HG03457 (cell line): ENCODE measurements around the gene CD300LG.
"Not testable (repeated sequence)": the region's sequence is repeated elsewhere in the genome, so short reads cannot be mapped to it uniquely, and the experiment has no call there.

Source experiments
- ATAC-seq: cut with Tn5 transposase; IDR thresholded peaks from one replicate; pipeline ENCODE4 v1.9.1; 2021; ENCODE audit warnings: moderate number of reproducible peaks; ENCODE audit not compliant: unreplicated experiment

CD300LG gene, protein sequence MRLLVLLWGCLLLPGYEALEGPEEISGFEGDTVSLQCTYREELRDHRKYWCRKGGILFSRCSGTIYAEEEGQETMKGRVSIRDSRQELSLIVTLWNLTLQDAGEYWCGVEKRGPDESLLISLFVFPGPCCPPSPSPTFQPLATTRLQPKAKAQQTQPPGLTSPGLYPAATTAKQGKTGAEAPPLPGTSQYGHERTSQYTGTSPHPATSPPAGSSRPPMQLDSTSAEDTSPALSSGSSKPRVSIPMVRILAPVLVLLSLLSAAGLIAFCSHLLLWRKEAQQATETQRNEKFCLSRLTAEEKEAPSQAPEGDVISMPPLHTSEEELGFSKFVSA

DNA sequence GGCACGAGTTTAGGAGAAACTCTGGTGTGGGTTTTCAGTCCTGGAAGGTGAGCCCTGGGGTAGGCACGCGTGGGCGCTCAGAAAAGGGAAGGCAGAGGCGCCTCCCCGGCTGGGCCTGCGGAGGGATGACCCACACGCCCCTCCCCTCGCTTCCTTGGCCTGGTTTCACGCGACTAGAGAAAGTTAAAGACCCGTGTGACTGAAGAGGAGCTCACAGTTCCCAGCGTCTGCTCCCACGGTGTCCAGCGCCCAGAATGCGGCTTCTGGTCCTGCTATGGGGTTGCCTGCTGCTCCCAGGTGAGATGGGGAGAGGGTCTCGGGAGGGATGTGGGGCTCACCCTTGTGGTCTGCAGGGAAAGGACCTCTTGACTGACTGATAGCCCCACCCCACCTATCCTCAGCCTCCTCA, at the start of gene CD300LG:
Gene CD300LG, plus strand, starts transcription at position 214 of the 409 bp plus-strand sequence. Its CDS starts 41 bp downstream, at position 255.
- no peak for ATAC-seq

DNA sequence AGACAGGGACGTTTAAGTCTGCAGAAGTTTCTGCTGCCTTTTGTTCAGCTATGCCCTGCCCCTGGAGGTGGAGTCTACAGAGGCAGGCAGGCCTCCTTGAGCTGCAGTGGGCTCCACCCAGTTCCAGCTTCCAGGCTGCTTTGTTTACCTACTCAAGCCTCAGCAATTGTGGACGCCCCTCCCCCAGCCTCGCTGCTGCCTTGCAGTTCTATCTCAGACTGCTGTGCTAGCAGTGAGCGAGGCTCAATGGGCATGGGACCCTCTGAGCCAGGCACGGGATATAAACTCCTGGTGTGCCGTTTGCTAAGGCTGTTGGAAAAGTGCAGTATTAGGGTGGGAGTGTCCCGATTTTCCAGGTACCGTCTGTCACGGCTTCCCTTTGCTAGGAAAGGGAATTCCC, 49.0 kb upstream of the CD300LG start:
- not testable (repeated sequence) for ATAC-seq

DNA sequence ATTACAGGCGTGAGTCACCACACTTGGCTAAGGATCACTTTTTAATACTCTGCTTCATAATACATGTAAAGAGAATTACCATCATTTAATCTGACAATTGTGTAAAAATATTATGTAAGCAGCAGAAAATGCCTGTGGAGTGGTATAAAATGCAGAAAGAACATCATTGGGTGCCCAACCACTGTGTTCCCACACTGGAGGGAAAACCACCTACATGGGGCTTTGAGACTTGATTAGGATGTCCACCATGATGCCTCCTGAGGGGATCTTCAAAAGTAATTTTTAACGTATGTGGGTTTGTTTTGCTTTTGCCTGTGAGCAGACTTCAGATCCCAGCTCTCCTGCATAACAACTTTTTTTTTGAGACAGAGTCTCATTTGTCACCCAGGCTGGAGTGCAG, 47.9 kb upstream of the CD300LG start:
- ATAC-seq = no peak

DNA sequence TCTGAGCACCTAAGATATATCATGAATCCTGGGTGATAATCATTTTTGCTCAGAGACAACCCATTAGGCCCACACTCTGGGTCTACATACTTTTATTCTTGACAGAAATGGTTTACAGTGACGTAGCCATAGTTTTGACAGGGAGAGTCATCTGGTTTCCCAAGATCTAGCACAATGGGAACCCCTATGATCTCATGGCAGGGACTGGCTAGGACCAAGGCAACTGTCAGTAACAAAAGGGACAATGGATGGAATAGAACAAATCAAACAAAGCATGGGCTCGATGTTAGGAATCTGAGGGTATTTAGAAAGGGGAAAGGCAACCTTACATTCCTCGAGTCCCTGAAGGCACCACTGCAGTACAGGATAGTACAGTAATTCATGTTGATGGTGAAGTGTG, 46.2 kb upstream of the CD300LG start:
- no peak for ATAC-seq

DNA sequence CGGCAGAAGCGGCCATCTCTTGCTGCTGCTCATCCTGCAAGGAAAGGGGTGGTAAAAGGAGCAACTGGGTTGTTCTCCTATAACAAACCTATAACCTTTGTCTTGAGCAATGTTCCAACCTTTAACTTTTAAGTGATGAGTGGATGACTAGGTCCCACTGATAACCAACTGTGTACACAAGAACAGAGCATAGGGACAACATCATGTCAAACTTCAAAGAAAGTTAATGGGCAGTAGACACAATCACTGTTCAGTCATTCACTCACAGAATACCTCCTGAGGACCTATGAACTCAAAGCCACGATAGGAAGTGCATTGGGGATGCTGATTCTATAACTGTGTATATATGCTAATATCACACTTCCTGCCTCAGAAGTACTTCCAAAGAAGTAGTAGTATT, 45.1 kb upstream of the CD300LG start:
- ATAC-seq = no peak

DNA sequence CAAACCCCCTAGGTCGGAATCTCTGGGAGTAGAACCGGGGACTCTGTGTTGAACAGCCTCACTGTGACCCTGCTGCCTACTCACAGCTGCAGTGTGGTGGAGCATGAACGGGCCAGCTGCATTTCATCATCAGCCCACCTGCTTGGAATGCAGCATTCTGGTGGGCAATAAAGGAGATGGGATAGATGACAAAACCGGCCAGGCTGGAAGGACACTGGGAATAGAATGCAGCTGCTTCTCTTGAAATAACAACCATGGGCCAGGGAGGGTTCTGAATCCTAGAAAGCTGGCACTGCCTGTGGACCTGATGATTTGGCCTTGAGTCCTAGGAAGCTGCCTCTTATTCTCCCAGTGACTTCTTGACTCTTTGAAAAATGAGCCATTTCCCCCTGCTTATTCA, 43.2 kb upstream of the CD300LG start:
- no peak for ATAC-seq

DNA sequence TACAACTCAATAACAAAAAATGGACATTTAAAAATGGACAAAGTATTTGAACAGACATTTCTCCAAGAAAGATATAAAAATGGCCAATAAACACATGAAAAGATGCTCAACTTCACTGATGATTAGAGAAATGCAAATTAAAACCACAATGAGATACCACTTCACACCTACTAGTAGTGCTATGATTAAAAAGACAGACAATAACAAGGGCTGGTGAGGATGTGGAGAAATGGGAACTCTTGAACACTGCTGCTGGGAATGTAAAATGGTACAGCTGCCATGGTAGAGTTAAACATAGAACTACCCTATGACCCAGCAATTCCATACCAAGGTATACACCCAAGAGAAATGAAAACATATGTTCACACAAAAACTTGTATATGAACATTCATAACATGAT, 41.9 kb upstream of the CD300LG start:
- ATAC-seq = no peak

DNA sequence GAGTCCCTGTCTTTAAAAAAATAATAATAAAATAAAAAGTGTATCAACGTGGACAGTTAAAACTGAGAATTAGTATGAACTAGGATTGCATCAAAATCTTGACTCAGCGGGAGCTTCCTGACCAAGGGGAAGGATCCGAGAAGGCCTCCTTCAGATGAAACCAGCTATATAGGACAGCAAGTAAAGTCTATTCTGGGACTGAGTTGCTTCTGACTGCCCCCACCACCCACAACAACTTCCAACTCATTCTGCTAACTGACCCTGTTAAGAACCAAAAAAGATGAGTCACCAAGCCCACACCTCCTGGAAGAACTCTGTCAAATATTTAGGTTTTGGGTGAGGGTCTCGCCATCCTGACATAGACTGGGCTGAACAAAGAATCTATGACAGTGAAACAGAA, 38.9 kb upstream of the CD300LG start:
- no peak for ATAC-seq

DNA sequence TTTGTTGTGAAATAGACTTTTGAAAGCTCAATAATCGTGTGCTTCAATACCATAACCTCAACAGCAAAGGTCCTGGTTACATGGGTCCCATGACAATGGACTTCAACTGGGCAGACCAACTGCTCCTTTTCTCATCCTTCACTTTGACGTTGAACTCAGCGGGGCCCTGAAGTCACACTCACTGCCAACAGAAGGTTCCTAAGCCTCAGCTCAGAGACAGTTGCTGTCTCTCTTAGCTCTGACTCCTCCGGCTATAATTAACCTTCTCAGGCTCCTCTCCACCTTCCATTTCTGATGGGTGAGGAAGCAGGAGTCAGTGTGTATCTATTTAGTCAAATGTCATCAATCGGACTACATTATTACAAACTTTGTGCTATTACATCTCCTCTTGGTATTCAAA, 37.9 kb upstream of the CD300LG start:
- ATAC-seq = no peak

DNA sequence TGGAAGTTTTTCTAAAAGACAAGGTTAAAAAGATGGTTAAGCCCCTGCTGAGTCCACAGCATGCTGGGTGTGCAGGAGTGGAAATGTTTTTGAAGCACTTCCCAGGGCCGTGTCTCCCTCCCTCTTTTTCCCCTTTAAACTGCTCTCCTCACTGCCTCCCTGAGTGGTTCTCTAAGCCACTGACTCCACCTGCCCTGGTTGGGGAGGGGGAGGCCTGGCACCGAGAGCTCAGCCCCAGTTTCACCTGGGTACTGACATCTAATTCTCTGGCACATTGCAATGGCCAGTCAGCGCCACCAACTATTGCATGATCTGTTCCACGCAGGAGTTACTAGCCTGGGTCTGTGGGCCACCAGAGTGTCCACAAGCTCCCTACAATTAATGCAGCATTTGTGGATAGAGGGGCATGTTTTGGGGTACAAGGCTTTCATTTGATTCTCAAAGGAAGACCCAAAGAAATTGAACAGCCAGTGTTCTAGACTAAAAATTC, 36.7 kb upstream of the CD300LG start:
- ATAC-seq = no peak

DNA sequence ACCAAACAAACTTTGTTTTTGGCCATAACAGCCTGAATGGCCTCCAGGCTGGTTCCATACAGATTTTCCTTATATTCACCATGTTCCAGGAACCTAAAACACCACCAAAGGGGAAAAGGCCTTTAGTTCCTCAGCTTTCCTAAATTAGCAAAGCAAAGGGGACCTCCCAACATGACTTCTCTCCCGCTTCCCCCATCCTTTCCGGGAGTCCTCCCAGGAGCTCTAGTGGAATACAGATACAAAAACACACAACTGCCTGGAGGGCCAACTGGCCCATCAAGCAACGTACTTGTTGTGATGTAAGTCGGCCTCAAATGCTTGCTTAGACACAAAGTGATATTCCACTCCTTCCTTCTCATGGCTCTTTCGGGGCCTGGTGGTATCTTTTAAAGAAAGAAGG, 36.2 kb upstream of the CD300LG start:
- no peak for ATAC-seq

DNA sequence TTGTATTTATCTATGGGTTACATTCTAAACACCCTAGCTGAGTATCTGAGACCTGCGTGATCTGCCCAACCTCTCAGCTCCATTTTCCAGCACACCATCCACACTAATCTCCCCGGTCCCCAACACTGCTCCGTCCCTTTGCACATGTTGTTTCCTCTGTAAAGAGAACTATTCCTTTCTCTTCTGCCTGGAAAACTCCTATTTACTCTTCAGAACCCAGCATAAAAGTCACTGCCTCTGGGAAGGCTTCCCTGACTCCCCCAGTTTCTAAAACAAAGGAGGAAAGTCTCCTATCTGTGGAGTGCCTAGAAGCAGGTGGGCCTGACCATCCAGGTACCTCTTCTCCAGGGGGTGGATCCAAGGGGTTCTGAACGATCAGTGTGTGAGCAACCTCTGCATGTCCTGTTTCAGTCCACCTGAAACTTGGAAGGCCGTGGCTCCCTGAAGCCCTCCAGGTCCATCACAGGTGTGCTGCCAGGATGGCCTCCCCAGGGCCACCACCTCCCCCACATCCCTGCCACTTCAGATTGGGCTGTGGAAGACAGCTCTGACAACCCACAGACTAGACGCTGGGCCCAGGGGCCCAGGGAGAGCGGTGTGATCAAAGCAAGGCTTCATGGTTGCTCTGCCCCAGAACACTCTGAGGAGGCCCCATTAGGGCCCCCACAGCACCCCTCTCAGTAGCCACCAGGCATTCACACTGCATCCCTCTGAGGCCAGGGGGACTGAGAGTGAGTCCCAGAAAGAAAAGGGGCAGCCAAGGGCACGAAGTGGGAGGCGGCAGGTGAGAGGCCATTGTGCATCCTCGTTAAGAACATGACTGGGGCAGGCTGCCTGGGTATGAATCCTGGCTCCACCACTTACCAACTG, 34.3 kb upstream of the CD300LG start:
- no peak for ATAC-seq

DNA sequence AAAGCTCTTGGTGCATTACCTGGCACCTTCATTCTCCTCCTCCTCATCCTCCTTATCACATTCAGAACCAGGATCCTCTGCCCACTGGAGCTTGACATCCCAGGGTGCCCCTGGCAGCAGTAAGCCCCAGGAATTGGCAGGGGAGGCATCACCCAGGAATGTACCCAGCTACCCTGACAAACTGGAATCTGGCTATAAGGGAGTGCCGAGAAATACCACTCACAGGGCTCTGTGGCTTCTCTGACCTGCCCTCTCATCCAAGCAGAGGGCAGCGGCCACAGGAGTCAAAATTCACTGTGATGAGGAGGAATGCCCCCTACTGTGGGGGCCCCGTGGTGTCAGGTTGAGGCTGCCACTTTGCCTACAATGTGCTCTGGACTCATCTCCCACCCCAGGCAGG, 33.6 kb upstream of the CD300LG start:
- ATAC-seq = no peak

DNA sequence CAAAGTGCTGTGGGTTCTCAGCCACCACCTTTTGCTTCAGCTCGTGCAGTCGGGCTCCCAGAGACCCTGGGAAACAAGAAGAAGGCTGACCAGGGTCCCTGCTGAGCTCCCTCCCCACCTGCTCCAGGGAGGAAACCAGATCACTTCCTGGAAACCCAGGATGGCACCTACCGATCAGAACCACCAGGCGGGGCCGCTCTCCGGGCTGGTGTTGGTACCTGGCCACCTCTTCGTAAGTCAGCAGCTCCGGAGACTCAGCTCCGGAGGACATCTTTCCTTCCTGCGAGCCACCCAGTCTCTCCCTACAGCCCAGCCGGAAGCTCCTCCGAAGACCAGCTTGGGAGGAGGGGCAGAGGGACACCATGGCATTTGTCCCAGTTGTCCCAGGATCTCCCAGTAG, 33.0 kb upstream of the CD300LG start:
- no peak for ATAC-seq

DNA sequence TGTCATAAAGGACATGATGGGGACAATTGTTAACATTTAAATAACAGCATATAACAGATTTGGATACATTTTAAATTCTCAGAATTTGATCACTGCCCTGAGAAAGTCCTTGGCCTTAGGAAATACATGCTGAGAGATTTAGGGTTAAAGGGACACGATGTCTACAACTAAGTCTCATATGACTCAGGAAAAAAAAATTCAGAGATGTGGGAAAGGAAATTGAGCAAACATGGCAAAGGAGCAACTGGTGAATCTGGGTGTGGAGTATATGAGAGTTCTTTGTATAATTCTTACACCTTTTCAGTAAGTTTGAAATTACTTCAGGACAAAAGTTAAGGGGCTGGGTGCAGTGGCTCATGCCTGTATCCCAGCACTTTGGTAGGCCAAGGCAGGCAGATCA, 32.3 kb upstream of the CD300LG start:
- ATAC-seq = no peak

DNA sequence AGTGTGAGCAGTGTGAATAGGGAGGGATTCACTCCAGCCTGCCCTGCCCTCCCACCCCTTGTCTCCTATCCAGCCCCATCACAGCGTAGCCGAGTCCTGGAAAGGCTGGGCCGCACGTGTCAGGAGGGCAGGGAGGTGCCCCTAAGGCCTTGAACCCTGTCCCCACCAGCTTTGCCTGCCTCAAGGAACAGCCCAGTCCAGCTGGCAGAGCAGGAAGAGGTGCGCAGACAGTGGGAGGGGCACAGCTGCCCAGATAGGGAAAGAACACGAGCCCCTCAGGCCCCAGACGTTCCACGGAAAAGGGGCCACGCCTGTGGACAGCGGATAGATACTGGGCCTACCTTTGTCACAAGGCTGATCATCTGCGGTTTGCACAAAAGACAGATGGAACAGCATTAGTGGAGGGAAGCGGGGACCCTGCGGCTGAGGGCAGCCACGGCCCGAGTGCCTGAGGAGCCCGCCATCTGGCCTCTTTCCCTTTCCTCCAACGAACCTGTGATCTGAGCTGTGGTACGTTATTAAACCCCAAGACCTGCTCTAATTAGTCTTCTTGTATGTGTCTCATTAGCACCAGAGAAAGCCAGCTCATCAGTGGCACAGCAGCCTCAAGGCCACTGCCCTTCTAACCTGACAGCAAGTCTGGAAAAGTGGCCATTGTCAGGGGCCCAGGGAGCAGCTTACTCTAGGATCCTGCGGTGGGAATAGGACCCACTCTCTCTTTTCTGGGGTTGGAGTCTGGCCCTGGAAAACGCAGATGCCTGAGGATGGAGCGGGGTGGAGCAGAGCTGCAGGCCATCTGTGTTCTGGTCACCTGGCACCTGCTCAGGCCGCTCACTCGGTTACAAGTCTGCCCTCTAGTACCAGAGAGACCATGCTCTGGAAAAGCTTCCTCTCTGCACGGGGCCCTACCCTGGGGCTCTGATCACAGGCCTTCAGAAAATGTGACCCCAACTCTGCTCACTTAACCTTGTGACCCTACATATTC, 30.3 kb upstream of the CD300LG start:
- ATAC-seq = no peak

DNA sequence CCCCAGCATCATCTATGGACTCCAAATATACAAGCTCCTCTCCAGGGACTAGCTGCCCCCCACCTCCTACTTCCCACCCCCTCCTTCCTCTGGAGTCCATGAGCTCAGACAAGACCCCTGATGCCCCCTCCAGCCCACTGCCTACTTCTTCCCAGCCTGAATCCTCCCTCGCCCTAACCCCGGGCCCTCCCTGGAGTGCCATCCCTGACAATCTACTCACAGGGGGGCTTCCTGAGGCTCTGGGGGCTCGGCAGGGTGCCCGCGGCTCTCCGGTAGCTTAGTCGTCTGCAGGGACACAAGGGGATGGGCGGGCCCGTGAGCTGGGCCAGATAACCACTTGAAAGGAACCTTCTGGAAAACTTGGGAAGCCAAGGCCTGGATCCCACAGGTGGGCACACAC, 29.1 kb upstream of the CD300LG start:
- no peak for ATAC-seq

DNA sequence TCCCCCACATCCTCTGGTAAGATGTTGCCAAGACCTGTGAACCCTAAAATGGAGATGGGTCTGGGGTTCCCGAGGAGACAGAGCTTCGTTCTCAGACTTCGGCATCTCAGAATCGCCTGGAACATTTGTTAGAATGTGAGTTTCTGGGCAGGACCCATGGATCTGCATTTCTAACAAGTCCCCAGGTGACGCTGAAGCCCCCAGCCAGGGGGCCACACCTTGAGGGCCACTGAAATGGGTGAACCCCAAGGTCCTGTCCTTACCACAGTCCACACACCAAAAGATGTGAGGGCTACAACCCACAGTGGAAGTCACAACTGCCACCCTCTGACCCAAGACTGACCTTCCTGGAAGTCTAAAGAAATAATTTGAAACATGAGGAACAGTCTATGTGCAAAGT, 28.0 kb upstream of the CD300LG start:
- no peak for ATAC-seq

DNA sequence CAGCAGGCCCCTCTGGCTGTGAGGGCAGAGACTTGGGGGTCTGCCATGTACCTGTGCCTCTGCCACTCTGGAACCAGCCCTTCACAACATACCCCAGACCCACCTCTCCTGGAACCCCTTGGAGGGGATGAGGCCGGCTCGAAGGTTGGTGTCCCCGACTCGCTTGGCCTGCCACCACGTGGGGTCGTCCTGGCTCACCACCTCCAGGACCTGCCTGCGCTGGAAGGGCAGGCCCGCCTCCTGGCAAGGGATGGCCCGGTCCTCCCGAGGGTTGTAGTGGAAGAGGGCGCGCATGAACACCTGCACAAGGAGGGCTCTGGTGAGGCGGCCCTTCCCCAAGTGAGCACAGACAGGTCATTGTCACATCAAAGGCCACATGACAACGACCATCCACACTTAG, 26.2 kb upstream of the CD300LG start:
- no peak for ATAC-seq

DNA sequence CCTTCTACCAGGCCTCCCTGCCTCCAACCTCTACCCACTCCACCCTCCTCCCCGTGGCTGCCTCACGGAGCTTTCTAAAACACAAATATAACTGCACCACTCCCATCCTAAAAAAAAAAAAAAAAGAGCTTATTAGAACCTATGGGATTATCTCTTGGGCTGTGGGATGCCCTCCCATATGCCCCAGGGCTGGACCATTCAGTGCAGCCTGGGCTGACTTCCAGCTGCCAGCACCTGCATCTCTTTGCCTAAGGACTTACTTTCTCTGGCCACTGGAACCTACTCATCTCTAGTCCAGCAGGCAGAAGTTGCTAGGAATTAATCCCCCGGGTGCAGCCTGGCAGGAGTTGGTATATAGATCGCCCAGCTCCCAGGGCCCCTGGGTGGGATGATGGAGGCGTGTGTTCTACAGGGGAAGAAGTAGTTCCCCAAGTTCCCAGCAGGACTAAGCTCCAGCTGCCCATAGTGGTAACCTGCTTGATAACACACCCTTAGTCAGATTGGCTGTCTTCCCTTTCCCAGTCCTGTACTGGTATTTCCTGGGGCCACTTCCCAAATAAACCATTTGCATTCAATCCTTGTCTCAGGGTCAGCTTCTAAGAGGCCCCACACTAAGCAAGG, 24.3 kb upstream of the CD300LG start:
- no peak for ATAC-seq
